Renal pelvis (tissue), 4 donors: Measurements from ENCODE around the gene KRT7. TPM values are rescaled to one million over a fixed set of nuclear protein-coding genes. Genes with fewer than 3 reads are reported as not detected.

Experiments
- DNase-seq: peaks from one replicate; pipeline ENCODE4 v3.0.0-alpha.2; 2013
- polyA plus RNA-seq, 3 donors: library from polyadenylated mRNA; unstranded; fragments of 120-200 nt; gene quantifications; one replicate each; pipeline ENCODE4 v1.2.1, GENCODE V29; 2013; ENCODE audit not compliant: insufficient read length in 3 of 3

The KRT7 gene
- polyA plus RNA-seq, 3 donors = 62.3 to 83.1 (median 64.3) TPM

GRCh38 chr12:52197371-52198231 lies 35.4 kb upstream of the KRT7 start:
- no peak for DNase-seq

GRCh38 chr12:52198454-52199215 lies 34.4 kb upstream of the KRT7 start:
- DNase-seq = no peak

GRCh38 chr12:52199294-52199919 lies 33.6 kb upstream of the KRT7 start:
- DNase-seq = no peak

- no peak for DNase-seq
These were observed 32.8 kb upstream of the KRT7 start for GRCh38 chr12:52200086-52200780.

- DNase-seq = no peak
These were observed 32.1 kb upstream of the KRT7 start for GRCh38 chr12:52200781-52201450.

GRCh38 chr12:52201451-52201839 lies 31.6 kb upstream of the KRT7 start:
- no peak for DNase-seq

GRCh38 chr12:52202361-52203078 lies 30.5 kb upstream of the KRT7 start:
- DNase-seq = peak; percentile 68

GRCh38 chr12:52203079-52203921 lies 29.7 kb upstream of the KRT7 start:
- peak; percentile 86 for DNase-seq

- DNase-seq = no peak
These were observed 28.7 kb upstream of the KRT7 start for GRCh38 chr12:52204095-52204930.

- no peak for DNase-seq
These were observed 28.0 kb upstream of the KRT7 start for GRCh38 chr12:52204931-52205505.

- no peak for DNase-seq
These were observed 27.3 kb upstream of the KRT7 start for GRCh38 chr12:52205612-52206303.

- no peak for DNase-seq
These were observed 26.6 kb upstream of the KRT7 start for GRCh38 chr12:52206304-52207040.

GRCh38 chr12:52207106-52207505 lies 25.9 kb upstream of the KRT7 start:
- DNase-seq = no peak

GRCh38 chr12:52207895-52208294 lies 25.1 kb upstream of the KRT7 start:
- no peak for DNase-seq

- no peak for DNase-seq
These were observed 24.4 kb upstream of the KRT7 start for GRCh38 chr12:52208424-52209165.

- no peak for DNase-seq
These were observed 23.7 kb upstream of the KRT7 start for GRCh38 chr12:52209321-52209720.
